WERI-Rb-1 (cell line): ENCODE results near the gene GMPS.
"Not testable (repeated sequence)": the region's sequence is repeated elsewhere in the genome, so short reads cannot be mapped to it uniquely, and the experiment has no call there.

Experiments used
- DNase-seq: peaks from one replicate; pipeline ENCODE4 v3.0.0-alpha.2; 2020
- H3K27ac ChIP-seq: fragments of 250-450 bp; sonication (Bioruptor Pico); 2 replicates; pipeline ENCODE4 v1.5.1; 2020; ENCODE audit warnings: mild to moderate bottlenecking, moderate library complexity
- H3K27me3 ChIP-seq: fragments of 250-450 bp; sonication (Bioruptor Pico); 2 replicates; pipeline ENCODE4 v1.5.1; 2021; ENCODE audit warnings: mild to moderate bottlenecking, low read depth, moderate library complexity; ENCODE audit not compliant: insufficient read depth, severe bottlenecking
- H3K36me3 ChIP-seq: fragments of 250-450 bp; sonication (Bioruptor Pico); 2 replicates; pipeline ENCODE4 v1.5.1; 2020; ENCODE audit warnings: mild to moderate bottlenecking, moderate library complexity
- H3K4me3 ChIP-seq: 2 replicates; pipeline ENCODE4 v1.5.1; 2011; ENCODE audit warnings: low read depth, mild to moderate bottlenecking, control low read depth, low read length
- H3K9me3 ChIP-seq: fragments of 250-450 bp; sonication (Bioruptor Pico); 2 replicates; pipeline ENCODE4 v1.5.1; 2021; ENCODE audit warnings: mild to moderate bottlenecking, moderate library complexity; ENCODE audit not compliant: severe bottlenecking
- TF ChIP-seq, protein P1 (sequence below): IDR thresholded peaks from 2 replicates; pipeline ENCODE4 v1.5.1; 2011; ENCODE audit warnings: low read depth, mild to moderate bottlenecking, control low read depth, inconsistent platforms, low read length

Gene GMPS

DNA sequence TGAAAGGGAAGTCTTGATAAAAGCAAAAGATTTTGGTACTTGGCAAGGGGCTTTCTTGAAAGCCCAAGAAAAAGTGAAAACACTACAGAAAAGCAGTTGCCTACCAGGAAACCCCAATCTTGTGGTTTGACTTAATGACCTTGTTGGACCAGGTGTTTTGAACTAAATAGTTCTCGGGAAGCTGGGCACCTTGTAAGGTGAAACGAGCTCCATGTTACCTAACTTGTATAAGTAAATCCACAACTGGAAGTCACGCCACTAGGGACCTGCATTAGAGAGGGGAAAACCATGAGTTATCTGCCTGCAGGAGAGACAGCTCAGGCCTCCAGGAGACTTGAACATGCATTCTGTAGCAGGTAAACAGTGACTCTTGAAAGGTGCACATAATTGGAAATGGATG lies 88.2 kb downstream of the GMPS start:
- DNase-seq = no peak
- Histone ChIP-seq H3K27ac (no peak overlapping the region), H3K27me3 (no peaks in the 10 kb centered on the region), H3K4me3 (no peak overlapping the region), H3K36me3 (no peaks in the 10 kb centered on the region), H3K9me3 (no peaks in the 10 kb centered on the region)
- TF ChIP-seq, protein P1, sequence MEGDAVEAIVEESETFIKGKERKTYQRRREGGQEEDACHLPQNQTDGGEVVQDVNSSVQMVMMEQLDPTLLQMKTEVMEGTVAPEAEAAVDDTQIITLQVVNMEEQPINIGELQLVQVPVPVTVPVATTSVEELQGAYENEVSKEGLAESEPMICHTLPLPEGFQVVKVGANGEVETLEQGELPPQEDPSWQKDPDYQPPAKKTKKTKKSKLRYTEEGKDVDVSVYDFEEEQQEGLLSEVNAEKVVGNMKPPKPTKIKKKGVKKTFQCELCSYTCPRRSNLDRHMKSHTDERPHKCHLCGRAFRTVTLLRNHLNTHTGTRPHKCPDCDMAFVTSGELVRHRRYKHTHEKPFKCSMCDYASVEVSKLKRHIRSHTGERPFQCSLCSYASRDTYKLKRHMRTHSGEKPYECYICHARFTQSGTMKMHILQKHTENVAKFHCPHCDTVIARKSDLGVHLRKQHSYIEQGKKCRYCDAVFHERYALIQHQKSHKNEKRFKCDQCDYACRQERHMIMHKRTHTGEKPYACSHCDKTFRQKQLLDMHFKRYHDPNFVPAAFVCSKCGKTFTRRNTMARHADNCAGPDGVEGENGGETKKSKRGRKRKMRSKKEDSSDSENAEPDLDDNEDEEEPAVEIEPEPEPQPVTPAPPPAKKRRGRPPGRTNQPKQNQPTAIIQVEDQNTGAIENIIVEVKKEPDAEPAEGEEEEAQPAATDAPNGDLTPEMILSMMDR = no peak

DNA sequence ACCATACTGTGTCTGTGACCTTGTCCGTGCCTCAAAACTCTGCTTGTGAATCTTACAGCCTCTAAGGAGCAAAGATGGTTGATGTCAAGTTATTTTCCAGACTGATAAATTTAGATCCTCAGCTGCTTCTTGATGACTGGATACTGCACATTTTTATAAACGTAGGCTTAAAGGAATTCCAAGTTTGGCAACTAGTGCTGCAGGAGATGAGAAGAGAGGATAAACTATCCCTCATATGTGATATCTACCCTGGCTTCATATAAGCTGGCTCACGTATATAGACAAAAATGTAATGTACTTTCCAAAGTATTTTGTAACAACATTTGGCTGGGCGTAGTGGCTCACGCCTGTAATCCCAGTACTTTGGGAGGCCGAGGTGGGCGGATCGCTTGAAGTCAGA lies 89.6 kb downstream of the GMPS start:
- Histone ChIP-seq H3K9me3 (no peaks in the 10 kb centered on the region), H3K4me3 (no peak overlapping the region), H3K27ac (no peak overlapping the region), H3K36me3 (no peaks in the 10 kb centered on the region), H3K27me3 (no peaks in the 10 kb centered on the region)
- no peak for DNase-seq
- TF ChIP-seq, protein P1 = no peak

DNA sequence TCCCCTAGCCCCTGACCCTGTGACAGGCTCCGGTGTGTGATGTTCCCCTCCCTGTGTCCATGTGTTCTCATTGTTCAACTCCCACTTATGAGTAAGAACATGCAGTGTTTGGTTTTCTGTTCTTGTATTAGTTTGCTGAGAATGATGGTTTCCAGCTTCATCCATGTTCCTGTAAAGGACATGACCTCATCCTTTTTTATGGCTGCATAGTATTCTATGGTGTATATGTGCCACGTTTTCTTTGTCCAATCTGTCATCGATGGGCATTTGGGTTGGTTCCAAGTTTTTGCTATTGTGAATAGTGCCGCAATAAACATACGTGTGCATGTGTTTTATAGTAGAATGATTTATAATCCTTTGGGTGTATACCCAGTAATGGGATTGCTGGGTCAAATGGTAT lies 90.6 kb downstream of the GMPS start:
- not testable (repeated sequence) for DNase-seq, H3K9me3 ChIP-seq, H3K27me3 ChIP-seq, H3K36me3 ChIP-seq, H3K27ac ChIP-seq, H3K4me3 ChIP-seq

DNA sequence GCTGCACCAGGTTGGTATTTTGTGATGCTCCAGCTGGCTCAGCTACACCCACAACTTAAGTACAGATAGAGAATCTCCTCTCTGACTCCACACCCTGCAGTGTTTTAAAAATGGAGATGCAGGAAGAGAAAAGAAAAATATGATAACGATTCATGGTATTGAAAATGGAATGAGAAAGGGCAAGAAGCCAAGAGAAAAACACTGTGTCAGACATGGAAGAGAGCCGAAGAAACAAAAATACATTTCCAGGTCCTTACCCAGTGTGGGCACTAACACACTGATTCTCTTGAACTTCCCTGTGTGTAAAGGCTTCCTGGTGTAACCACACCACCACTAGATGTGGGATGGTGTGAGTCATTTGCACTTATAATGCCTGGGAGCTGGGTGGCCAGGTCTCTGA lies 93.1 kb downstream of the GMPS start:
- Histone ChIP-seq H3K36me3 (no peaks in the 10 kb centered on the region), H3K4me3 (no peak overlapping the region), H3K27ac (no peak overlapping the region), H3K27me3 (no peaks in the 10 kb centered on the region), H3K9me3 (no peaks in the 10 kb centered on the region)
- DNase-seq = no peak
- TF ChIP-seq, protein P1 = no peak

DNA sequence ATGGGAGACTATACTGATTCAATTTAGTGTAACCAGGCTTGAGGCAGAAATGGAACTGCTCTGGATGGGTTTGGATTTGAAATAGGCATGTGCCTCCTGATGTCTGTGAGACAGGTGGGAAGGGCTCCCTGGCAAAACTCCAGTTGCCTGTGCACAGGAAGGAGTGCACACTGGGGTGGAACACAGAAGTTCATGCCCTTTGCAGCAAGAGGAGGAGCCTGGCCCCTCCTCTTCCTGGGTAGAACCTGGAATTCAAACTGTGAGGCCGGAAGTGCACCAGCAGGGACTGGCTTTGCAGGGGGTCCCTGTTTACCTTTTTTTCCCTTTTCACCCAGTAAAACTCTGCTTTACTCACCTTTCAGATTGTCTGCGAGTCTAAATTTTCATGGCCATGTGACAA lies 99.9 kb downstream of the GMPS start:
- DNase-seq = no peak
- Histone ChIP-seq H3K27ac (no peak overlapping the region), H3K36me3 (no peaks in the 10 kb centered on the region), H3K27me3 (no peaks in the 10 kb centered on the region), H3K9me3 (no peaks in the 10 kb centered on the region), H3K4me3 (no peak overlapping the region)
- TF ChIP-seq, protein P1 = no peak

DNA sequence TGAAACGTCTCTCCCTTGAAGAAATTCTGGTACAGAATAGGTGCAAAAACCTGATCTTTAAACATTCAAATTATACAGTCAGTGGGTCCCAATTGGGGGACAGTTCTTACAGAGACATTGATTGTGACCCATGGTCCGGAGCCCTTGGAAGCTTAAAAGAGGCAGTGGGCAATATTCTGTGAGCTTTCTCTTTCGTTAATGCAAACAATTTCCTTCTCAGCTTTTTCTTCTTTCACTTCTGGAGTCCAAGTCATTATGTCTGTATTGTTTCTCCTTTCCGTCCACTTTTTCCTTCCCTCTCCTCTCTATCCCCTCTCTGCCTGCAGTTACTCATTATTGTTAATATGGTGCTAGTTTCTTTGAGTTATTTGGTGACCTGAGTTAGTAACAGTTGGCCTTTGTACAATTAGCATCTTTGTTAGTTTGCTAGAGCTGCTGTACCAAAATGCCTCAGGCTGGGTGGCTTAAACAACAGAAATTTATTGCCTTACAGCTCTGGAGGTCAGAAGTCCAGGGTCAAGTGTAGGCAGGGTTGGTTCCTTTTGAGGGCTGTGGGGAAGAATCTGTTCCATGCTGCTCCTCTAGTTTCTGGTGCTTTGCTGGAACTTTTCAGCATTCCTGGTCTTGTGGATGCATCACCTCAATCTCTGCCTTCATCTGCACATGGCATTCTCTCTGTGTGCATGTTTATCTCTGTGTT lies 102.6 kb downstream of the GMPS start:
- DNase-seq = no peak
- Histone ChIP-seq H3K9me3 (no peaks in the 10 kb centered on the region), H3K27ac (no peak overlapping the region), H3K4me3 (no peak overlapping the region), H3K36me3 (no peaks in the 10 kb centered on the region), H3K27me3 (no peaks in the 10 kb centered on the region)
- TF ChIP-seq, protein P1 = no peak
